PFSK-1 (cell line): ENCODE data around the gene MGST2.

Experiments used
- FOXP2 ChIP-seq: optimal IDR thresholded peaks from 2 replicates; pipeline ENCODE3; 2011; ENCODE audit warnings: borderline replicate concordance, control low read depth, inconsistent platforms; ENCODE audit not compliant: insufficient read depth; ENCODE audit errors: extremely low read length, extremely low read depth
- POLR2AphosphoS5 ChIP-seq: IDR thresholded peaks from 2 replicates; pipeline ENCODE4 v1.6.1; 2012; ENCODE audit warnings: low read depth, mild to moderate bottlenecking, control low read depth, low read length, moderate library complexity
- REST ChIP-seq, 2 experiments: IDR thresholded peaks; 2 replicates each; pipeline versions ENCODE4 v1.6.1 to v1.8.0; 2011 to 2012; ENCODE audit warnings: low read depth in 2 of 2, low read length in 2 of 2, control low read depth in 1 of 2, inconsistent platforms in 1 of 2, mild to moderate bottlenecking in 1 of 2, moderate library complexity in 1 of 2; ENCODE audit not compliant: insufficient read depth in 1 of 2
- SIN3A ChIP-seq: IDR thresholded peaks from 2 replicates; pipeline ENCODE4 v1.6.1; 2012; ENCODE audit warnings: mild to moderate bottlenecking, low read length, moderate library complexity, borderline replicate concordance; ENCODE audit not compliant: insufficient read depth
- TAF1 ChIP-seq: IDR thresholded peaks from 2 replicates; pipeline ENCODE4 v1.6.1; 2012; ENCODE audit warnings: low read length, control low read depth, borderline replicate concordance; ENCODE audit not compliant: insufficient read depth

GRCh38 chr4:139738846-139739613, 73.4 kb downstream of the MGST2 start:
- TF ChIP-seq TAF1, result no peak
- TF ChIP-seq POLR2AphosphoS5, result no peak
- no peak for TF ChIP-seq REST (IDR thresholded peaks at IDR 0.05; ENCODE audit: insufficient read depth in 1 of 2, low read depth in 2 of 2, low read length in 2 of 2)
- TF ChIP-seq FOXP2, result no peak
- TF ChIP-seq SIN3A, result no peak
